GM18508 (cell line): ENCODE results near the gene KIAA0513.

Experiments used
- ATAC-seq: cut with Tn5 transposase; IDR thresholded peaks from one replicate; pipeline ENCODE4 v1.9.1; 2021; ENCODE audit warnings: moderate number of reproducible peaks; ENCODE audit not compliant: insufficient read depth, unreplicated experiment

The KIAA0513 gene

DNA sequence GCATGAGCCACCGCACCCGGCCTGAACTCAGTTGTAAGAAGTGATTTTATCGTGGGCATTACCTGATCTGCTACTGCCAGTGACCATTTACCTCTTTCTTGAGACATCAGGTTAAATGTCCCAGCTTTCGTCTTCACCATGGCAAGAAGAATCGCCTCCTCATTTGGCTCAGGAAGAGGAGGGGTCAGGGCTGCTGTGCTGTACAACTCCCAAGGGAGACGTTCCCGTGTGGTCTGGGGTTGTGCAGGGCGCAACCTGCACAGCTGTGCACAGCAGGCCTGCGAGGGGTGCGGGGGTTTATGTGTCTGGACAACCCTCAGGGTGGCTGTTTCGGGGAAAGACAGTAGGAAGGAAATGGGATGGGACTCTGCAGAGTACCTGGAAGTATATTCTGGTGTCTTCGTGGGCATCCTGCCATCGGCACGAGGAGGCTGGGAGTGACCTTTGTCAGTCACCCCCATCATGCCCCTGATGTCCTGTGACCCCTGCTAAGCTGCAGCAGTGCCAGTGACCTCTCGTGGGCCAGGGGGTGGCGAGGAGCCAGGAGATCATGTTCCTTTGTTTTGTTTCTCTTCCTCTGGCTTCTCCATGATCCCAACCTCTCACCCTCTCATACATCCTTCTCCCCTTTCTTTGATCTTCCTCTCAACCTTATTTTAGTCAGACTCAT is 57.4 kb downstream of the KIAA0513 start:
- ATAC-seq, result no peak

DNA sequence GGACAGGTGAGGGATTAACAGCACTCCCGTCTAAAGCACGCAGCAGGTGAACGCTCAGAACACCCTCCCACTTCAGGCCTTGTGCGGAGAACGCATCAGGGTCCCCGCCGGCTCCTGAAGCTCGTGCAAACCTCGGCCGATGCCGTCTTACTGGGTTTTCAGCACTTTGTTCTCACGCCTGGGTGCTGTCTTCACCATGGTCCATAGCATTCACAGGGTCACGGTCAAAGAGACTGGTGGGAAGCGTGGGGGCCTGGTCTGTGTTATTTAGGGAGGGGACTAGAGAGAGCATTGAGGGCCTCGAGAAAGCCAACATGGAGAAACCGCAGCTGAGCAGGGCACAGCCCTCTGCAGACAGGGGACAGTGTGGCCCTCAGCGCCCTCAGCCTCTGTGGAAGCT is 58.1 kb downstream of the KIAA0513 start:
- ATAC-seq, result no peak

DNA sequence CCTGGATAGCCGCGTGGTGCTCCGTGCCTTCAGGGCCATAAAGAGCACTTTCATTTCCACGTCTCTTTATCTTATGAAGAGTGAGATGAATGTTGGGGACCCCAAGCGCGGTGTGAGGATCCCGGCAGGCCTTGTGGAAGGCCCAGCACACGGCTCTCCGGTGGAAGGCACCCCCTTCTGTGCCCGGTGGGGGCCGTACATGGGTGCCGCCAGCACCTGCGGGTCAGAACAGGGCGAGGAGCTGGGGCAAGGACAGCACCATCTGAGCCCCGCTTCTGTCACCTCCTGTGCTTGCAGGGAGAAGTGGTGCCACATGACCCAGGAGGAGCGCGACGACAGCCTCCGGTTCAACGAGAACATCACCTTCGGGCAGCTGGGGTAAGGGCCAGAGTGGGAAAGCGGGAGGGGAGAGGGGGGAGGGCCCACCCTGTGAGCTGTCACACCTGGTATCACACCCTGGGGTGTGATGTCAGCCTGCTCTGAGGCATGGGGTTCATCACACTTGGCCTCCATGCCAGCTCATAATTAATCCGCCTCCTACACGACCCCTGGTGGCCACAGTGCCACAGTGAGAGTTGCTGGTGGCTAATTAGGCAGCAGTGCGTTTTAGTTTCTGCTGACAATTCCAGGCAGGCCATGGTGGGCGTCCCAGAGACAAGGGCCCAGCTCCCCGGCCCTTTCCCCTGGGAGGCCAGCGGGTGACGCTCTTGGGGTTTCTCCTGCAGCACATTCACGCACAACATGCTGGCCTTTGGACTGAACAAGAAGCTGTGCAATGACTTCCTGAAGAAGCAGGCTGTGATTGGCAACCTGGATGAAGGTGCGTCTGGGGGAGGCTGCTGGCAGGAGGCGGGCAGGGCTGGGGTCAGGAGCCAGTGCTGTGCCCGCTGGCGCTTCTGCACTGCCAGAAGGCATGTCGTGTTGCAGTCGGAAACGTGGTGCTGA is 59.0 kb downstream of the KIAA0513 start:
- no peak for ATAC-seq

DNA sequence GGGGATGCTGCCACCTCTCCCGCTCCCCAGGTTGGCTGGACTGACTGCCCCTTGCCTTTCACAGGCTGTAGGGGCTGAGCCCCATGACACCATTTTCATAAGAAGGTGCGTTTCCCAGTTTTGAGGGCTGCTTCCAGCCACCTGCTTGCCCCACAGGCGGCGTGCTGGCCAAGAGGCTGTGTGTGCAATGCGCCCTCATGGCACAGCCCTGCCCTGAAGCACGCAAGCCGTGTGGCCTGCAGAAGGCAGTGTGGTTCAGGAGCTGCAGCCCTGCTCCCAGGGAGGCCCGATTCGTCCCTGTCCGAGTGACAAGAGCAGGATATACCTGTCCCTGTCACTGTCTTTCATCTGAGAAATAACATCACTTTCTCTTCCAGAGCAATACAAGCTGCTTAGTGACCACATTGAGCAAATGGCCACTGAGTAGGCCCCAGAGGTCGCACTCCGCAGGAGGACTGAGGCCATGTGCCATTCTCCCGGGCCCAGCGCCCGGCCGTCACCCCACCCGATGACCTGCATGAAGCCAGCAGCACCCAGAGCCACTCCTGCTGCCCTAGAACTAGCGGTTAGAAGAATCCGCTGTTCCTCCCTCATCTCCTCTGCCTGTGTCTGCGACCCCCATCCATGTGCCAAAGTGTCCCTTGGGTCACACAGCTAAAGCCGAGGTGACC is 60.4 kb downstream of the KIAA0513 start:
- no peak for ATAC-seq

DNA sequence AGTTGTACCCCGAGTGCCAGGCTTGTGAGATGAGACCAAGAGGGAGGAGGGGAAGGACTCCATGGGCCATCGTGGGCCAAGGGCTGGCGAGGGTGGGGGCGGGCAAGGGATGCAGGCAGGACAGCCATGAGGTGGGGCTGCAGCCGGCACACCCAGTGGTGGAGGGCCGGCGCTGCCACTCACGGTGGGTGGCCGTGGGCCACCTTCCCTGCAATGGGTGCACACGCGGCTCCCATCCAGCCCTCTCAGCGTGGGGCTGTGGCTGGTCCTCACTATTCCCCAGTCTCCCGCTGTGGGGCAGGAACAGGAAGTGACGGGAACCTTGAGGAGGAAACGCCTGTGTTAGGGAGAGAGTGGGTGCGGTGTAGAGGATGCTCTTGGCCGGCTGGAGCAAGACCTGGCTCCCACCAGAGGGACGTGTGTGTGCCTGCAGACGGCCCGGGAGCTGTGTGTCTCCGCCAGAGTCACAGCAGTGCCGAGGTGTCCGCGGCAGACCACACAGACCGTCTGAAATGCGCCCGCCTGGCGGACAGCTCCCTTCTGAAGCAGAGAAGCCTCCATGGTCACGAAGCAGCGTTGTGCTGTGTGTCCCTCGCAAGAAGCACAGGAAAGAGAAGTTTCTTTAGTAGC is 61.1 kb downstream of the KIAA0513 start:
- ATAC-seq, result no peak

DNA sequence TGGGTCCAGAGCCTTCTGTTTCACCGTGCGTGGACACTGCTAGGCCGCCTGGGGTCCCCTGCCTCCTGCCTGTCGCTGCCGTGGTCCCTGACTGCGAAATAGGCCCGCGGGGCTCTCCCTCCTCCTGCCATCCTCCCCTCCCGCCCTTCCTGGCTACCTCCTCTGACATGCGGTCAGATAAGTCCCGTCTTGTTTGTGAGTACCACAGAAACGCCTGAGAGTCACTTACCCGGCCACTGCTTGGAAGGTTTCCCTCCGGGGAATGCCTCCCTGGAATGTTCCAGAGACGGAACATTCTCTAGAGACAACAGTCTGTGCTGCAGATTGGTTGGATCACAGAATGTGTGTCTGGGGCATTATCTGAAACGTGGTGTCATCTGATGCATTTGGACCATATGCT is 61.9 kb downstream of the KIAA0513 start:
- no peak for ATAC-seq

DNA sequence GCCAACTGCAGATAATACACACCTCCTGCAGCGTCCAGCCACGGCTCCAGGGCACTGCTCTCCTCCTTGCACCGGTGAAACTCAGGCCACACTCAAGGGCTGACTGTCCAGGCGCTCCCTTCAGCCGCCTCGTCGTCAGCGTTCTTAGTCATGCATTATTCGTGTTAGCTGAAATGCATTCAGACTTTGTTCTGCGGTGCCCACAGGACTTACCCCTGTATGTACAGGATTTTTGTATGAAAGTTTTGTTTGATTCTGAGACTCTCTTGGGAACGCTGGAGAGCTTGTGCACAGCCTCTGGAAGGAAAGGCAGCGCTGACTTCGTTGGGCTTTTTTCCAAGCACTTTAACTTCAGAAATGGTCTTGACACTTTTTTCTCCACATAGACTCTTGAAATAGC is 62.6 kb downstream of the KIAA0513 start:
- no peak for ATAC-seq

DNA sequence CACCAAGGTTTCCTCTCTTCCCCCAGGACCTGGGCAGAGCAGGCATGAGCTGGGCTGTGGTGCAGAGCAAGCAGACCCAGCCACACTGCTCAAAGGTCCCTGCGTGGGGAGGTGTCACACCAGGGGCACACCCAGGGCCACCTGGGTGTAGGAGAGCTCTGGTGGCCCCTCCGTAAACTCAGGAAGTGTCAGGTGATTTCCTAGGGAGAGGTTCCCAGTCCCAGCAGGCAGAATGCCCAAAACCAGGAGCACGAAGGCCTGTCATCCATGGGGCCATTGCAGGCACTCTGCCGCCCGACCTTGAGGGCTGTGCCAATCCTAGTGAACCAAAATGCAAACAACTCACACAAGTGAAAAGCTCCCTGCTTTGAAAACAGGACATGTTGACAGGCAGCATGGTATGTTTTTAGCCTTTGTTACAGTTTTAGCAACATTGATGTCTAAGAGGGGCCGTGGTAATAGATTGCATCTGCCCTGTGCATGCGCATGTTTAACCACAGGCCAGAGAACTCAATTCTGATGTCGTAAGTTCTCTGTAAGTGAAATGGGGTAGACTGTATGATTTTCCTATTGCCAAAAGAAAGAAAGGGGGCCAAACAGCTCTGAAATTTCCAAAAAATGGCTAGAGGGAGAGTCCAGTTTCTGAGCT is 63.4 kb downstream of the KIAA0513 start:
- ATAC-seq, result no peak

DNA sequence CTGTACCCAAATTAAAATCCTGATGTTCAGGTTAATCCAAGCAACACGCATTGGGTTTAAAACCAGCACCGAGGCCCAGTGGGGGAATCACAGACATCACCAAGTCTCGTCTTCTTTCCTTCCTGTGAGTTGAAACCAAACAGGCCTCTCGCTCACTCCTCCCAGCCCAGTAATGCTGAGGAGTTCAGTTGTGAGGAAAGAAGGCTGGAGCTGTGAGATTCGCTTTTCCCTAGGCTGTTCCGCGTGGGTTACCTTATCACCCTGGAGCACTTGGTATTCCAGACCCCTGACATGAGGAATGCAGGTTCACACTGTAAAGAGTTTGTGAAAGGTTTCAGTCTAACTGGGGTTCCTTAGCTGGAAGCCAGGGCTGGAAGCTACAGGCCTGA is 63.9 kb downstream of the KIAA0513 start:
- no peak for ATAC-seq

DNA sequence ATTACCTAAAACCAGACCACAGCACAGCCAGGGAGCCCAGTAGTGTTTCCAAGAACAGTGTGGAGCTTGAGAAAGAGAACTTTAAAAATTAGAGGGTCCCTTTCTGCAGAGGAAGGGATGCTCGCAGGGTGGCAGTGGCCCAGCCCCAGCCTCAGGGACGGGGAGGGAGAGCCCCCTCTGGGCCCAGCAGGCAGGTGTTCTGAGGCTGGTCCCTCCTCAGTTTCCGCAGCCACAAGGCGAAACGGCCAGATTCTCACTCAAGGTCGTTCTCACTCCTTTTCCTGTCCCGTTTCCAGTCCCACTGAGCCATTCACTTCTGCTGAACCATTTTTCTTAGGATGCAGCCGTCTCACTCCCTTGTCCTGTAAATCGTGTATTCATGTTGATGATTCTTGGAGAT is 64.7 kb downstream of the KIAA0513 start:
- no peak for ATAC-seq

DNA sequence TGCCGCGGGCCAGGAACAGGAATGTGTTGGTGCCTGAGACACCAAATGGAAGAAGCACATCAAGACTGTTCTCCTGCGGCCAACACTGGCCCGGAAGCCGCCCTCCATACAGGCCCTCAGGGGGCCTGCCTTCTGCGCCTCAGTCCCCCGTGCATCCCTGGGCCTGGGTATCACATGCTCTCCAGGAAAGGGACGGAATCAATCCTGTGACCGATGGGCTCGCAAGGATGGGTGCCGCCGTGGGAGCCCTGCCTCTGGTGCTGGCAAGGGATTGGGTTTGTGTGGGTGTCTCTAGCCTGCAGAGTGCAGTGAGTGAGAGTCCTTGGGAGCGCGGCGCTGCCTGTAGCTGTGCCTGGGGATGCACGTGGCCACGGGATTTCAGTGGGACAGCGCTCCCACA is 65.3 kb downstream of the KIAA0513 start:
- ATAC-seq, result no peak

DNA sequence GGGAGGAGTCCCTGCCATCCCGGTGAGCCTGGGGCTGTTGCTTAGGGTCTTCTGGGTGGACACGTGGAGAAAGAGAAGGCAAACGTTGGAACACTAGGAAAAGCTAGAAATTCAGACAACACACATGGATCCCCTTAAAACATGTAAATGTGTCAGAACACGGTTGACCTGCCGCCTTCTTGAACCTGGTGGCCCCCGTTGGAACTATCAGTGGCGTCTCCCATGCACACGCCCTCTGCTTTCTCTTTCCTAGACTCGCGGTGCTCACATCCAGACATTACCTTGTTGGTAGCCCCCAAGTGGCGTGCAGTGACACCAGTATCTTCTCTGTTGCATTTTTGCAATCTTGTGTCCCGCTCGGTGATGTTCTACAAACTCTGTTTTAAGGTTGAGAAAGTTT is 66.1 kb downstream of the KIAA0513 start:
- ATAC-seq, result no peak

DNA sequence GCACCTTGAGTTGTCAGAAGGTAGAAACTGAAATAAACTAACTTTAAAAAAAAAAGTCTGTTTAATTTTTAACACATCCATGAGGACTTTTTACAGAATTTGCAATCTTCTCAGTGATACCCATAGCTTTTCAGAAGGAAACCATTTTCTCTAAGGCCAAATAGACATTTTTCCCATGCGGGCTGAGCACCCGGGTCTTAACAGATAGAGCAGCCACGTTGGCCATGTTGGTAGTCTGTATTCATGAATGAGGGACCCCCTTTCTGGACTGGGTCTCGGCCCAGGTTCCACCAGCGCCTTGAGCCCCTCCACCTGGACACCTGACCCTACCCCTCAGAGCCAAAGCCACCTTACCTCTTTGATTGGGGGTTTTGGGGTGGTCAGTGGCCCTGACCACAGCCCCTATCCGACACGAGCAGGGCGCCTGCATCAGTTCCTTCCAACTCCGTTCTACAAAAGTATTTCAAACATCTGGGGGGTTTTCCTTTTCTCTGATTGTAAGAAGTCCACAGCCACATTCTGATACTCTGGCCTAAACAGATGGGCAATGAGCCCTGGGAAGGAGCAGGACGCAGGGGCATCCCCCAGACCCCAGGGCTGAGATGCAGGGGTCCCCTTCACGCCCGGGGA is 66.7 kb downstream of the KIAA0513 start:
- ATAC-seq, result no peak

DNA sequence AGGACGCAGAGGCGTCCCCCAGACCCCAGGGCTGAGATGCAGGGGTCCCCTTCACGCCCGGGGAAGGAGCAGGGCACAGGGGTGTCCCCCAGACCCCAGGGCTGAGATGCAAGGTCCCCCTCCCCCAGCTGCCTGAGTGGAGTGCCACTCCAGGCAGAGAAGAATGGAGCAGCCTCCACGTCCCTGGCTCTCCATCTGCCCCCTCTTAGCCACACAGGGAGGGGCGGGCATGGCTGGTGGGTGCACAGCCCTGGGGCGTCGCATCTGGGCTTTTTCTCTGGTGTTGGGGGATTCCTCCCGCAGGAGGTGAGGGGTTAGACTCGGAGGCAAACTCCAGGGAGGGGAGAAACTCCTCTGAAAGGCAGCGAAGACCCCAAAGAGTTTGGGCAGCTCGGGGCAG is 67.2 kb downstream of the KIAA0513 start:
- no peak for ATAC-seq

DNA sequence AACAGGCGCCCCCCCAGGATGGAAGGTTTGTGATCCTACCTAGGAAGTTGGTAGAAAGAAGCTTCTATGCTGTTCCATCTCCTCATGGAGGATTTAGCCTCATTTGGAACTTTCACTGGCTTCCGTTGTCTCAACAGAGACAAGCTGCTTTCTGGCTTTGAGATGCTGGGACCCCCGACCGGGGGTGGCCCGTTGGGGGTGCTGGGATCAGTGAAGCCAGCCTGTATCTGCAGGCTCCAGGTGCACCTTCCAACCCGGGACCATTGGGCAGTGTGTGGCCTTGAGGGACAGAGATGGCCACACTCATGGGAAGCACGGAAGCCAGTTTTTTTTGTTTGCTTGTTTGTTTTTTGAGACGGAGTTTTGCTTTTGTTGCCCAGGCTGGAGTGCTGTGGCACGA is 69.3 kb downstream of the KIAA0513 start:
- no peak for ATAC-seq

DNA sequence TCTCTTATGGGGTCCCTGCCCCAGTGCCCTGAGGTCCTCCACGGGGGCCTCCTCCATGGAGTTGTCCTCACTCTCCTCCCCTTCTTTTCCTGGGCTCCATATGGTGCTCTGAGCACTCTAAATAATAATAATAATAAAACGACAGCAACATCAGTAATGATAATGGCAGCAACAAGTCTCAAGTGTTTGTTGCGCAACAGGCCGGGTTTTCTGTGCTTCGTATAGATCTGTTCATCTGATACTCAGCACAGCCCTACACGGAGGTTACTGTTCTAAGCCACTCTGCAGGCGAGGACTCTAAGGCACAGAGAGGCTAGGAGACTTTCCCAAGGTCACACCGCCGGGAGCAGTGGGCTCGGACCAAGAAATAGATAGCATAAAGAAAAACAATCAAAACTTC is 71.0 kb downstream of the KIAA0513 start:
- ATAC-seq, result no peak

DNA sequence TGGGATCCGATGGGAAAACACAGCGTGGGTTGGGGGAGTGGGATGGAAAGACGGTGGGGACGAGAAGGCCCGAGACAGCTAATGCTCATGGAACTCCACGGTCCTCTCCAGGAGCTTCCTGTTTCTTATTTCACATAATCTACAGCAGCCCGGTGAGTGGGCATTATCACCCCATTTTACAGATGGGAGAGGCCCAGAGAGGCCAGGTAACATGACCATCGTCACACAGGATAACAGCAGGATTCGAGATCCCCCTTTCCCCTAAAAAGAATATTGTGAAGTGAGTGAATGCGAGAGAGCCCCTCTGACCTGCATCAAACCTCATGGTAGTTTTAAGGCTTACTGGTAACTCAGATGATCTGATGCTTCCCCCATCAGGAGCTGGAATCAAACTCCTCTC is 72.7 kb downstream of the KIAA0513 start:
- ATAC-seq, result no peak

DNA sequence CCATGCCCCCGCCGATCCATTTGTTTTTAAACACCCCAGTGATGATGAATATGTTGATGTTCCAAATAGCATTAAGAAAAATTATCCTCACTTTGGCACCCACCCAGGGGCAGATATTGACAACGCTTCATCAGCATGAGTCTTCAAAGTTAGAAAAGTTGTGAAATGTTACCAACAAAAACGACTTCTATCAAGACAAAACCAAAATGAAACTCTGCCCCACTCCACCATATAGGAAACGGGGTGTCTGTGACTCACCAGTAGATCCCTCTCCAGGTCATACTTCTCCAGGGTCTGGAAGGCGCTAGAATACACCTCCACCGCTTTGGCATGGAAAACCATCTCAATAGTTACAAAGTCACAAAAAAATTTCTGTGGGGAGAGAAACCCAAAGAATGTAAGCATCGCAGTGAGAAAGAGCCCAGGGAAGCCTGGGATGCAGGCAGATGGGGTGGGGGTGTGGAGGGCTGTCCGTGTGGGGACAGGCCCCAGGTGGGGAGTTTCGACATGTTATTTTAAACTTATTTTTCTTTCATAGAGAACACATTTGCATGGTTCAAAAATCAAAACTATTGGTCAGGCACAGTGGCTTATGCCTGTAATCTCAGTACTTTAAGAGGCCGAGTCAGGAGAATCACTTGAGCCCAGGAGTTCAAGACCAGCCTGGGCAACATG is 74.5 kb downstream of the KIAA0513 start:
- ATAC-seq, result no peak
